Measurements from ENCODE around the gene SRL. TPM values are rescaled to one million over a fixed set of nuclear protein-coding genes. Genes with fewer than 3 reads are reported as not detected.

Gene SRL
- total and polyA plus RNA-seq, 2 of the 13 experiments (the other 11 are each of a cell fraction or from before 2014, with no cell fraction given) = 0.05 TPM; not detected in 1

DNA sequence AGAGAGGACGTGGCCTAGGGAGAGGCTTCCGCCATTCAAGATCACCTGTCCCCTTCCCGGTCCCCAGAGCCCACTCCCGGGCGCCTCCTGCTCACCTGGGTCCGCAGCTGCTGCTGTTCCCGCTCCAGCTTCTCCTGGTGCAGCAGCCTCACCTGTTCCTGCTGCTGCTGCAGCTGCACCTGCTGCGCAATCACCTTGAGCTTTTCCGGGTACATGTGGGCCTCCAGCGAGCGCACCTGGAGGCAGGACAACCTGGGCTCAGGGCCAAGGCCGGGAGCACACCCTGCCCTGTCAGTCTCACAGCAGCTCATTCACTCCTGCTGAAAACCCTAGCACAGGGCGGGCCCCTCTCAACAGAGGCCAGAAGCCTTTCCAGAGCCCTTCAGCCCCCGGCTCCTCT lies 18.5 kb upstream of the SRL start:
- FAIRE-seq (no peak), ATAC-seq (no peak), DNase-seq (ENCODE audit: low spot score) (no peak)
- H3K79me2 ChIP-seq (ENCODE audit: insufficient read depth, low read length) = peaks cover 2% of the 10 kb centered on the region
- ChIA-PET POLR2A (interaction anchor here (0.5 to 0.9 kb wide), 2 partner anchors 13 to 35 kb away, joined by 3 to 4 read pairs; no protein-coding TSS in a partner anchor), CTCF (ENCODE audit: low intra/inter-chr PET ratio, low total read pairs) (no interaction called here)
- peaks cover 17% of the 10 kb centered on the region; the same call in 1 of the 2 replicates for H3K4me1 ChIP-seq (ENCODE audit: insufficient read depth, low read length)
- intact Hi-C loops (cut with micrococcal nuclease; ENCODE audit: unreplicated experiment) (no loop called here), in situ Hi-C loops (cut with HindIII; ENCODE audit: extremely low pct_ligation_motif_present, low pct_unique_long_range_greater_than_20kb) (no loop called here)
- H3K9ac ChIP-seq (ENCODE audit: insufficient read depth, low read depth, low read length) = no peak overlapping the region
- 98% methylated on average over 14 of the region's 14 CpGs for WGBS (ENCODE audit: low lambda C conversion rate)
- no peak overlapping the region for H3K4me2 ChIP-seq (ENCODE audit: low read depth, low read length)
- H3K27ac ChIP-seq (ENCODE audit: extremely low read length, insufficient read depth, low read length) = no peak overlapping the region
- H3K9me3 ChIP-seq (ENCODE audit: low read length) = no peaks in the 10 kb centered on the region
- peaks cover 16 to 42% of the 10 kb centered on the region in 2 experiments for H3K36me3 ChIP-seq (replicated peaks in 1 of 2; ENCODE audit: control insufficient read depth in 1 of 2, insufficient read depth in 2 of 2, low read length in 2 of 2)
- H3K4me3 ChIP-seq (replicated peaks in 1 of 3; ENCODE audit: insufficient read depth in 1 of 3, low read depth in 2 of 3, low read length in 3 of 3) = no peak overlapping the region
- H2AFZ ChIP-seq (ENCODE audit: low read length) = no peak overlapping the region
- TF ChIP-seq ATM (IDR thresholded peaks at IDR 0.05; ENCODE audit: borderline replicate concordance) (no peak), RBM22 (optimal IDR thresholded peaks at IDR 0.05; ENCODE audit: low read length) (peak; percentile 30), HMGA1 (CRISPR knock-in tag; conservative IDR thresholded peaks at IDR 0.05) (no peak), DNMT3B (CRISPR knock-in tag; conservative IDR thresholded peaks at IDR 0.05) (no peak)
- no peaks in the 10 kb centered on the region; the same call in 1 of the 2 replicates for H4K20me1 ChIP-seq (ENCODE audit: insufficient read depth, low read length)
- H3K27me3 ChIP-seq (ENCODE audit: control insufficient read depth in 1 of 2, insufficient read depth in 2 of 2, low read length in 2 of 2) = no peaks in the 10 kb centered on the region
- no TSS peak for BruUV-seq (replicated peaks)

DNA sequence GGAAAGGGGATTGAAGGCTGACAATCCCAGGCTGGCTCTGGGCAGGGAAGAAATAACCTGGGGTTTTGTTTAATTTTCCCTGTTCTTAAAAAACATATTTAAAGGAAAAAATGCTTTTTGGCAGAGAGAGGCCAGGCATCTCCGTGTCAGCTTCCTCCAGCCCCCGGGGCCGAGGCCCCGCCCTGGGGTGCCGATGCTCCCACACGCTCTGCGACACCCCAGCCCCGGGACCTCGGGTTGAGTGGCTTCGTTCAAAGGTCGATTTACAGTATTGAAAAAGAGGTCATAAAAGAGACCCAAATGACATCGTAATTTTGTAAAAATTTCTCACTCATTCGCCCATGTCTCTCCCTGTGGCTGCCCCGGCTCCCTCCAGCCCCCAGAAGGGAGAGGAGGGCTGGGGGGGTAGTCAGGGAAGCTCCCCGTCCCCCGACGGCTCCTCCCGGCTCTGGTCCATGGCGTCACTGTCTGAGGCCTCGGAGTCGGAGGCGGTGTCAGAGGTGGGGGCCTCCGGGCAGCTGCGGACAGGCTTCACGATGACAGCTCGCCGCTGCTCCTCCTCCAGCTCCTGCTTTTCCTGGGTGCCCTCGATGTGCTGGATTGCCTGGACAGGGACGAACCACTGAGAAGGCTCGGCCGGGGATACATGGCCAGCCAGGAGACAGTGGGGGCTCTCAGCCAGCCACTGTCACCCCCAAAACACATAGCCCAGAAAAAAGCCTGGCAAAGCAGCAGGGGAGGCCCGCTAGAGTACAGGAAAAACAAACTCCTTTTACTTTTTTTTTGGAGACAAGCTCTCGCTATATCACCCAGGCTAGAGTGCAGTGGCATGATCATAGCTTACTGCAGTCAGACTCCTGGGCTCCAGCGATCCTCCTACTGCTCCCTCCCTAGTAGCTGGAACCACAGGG lies 16.0 kb upstream of the SRL start:
- Histone ChIP-seq H3K27me3 (ENCODE audit: control insufficient read depth in 1 of 2, insufficient read depth in 2 of 2, low read length in 2 of 2) (no peaks in the 10 kb centered on the region), H3K4me3 (replicated peaks in 1 of 3; ENCODE audit: insufficient read depth in 1 of 3, low read depth in 2 of 3, low read length in 3 of 3) (no peak overlapping the region), H3K79me2 (ENCODE audit: insufficient read depth, low read length) (no peaks in the 10 kb centered on the region), H3K27ac (ENCODE audit: extremely low read length, insufficient read depth, low read length) (no peak overlapping the region), H4K20me1 (ENCODE audit: insufficient read depth, low read length) (no peaks in the 10 kb centered on the region), H3K9me3 (ENCODE audit: low read length) (no peaks in the 10 kb centered on the region), H3K4me1 (ENCODE audit: insufficient read depth, low read length) (0 out of 2 replicates have a peak, but pooled peaks cover 3% of the 10 kb centered on the region), H3K9ac (ENCODE audit: insufficient read depth, low read depth, low read length) (no peak overlapping the region), H2AFZ (ENCODE audit: low read length) (no peak overlapping the region), H3K36me3 (replicated peaks in 1 of 2; ENCODE audit: control insufficient read depth in 1 of 2, insufficient read depth in 2 of 2, low read length in 2 of 2) (peaks cover 16 to 42% of the 10 kb centered on the region in 2 experiments), H3K4me2 (ENCODE audit: low read depth, low read length) (no peak overlapping the region)
- BruUV-seq (replicated peaks) = no TSS peak
- TF ChIP-seq AGO2 (optimal IDR thresholded peaks at IDR 0.05; ENCODE audit: low read depth, low read length) (peak; percentile 55), ZNF296 (CRISPR knock-in tag; conservative IDR thresholded peaks at IDR 0.05) (no peak)
- CTCF ChIA-PET (ENCODE audit: low intra/inter-chr PET ratio, low total read pairs) = no interaction called here
- DNase-seq (ENCODE audit: low spot score) (no peak), ATAC-seq (no peak), FAIRE-seq (no peak)
- POLR2A ChIA-PET = no interaction called here
- in situ Hi-C loops (cut with HindIII; ENCODE audit: extremely low pct_ligation_motif_present, low pct_unique_long_range_greater_than_20kb) = no loop called here
- WGBS (ENCODE audit: low lambda C conversion rate) = 89% methylated on average over 34 of the region's 34 CpGs
- intact Hi-C loops (cut with micrococcal nuclease; ENCODE audit: unreplicated experiment) = no loop called here

All from HepG2 (cell line).